Ovary (tissue), 3 donors: ENCODE measurements around the gene IL4I1.

ENCODE experiments used
- POLR2A ChIP-seq: fragments of 450-650 bp; IDR thresholded peaks from one replicate; pipeline ENCODE4 v1.6.1; 2017; ENCODE audit warnings: antibody characterized with exemption, mild to moderate bottlenecking, moderate library complexity
- TF ChIP-seq, protein P1 (sequence below), 3 donors: fragments of 450-650 bp in 2 of 3; fragments of 200-600 bp in 1 of 3; IDR thresholded peaks; one replicate each; pipeline versions ENCODE4 v1.5.1 to v1.8.0; 2016 to 2022; ENCODE audit warnings: antibody characterized with exemption in 3 of 3, mild to moderate bottlenecking in 1 of 3
- donor health status: DM: no; HTN: no; CAD: no.

GRCh38 chr19:49888510-49888824 lies 8.2 kb downstream of the IL4I1 start:
- TF ChIP-seq, protein P1, sequence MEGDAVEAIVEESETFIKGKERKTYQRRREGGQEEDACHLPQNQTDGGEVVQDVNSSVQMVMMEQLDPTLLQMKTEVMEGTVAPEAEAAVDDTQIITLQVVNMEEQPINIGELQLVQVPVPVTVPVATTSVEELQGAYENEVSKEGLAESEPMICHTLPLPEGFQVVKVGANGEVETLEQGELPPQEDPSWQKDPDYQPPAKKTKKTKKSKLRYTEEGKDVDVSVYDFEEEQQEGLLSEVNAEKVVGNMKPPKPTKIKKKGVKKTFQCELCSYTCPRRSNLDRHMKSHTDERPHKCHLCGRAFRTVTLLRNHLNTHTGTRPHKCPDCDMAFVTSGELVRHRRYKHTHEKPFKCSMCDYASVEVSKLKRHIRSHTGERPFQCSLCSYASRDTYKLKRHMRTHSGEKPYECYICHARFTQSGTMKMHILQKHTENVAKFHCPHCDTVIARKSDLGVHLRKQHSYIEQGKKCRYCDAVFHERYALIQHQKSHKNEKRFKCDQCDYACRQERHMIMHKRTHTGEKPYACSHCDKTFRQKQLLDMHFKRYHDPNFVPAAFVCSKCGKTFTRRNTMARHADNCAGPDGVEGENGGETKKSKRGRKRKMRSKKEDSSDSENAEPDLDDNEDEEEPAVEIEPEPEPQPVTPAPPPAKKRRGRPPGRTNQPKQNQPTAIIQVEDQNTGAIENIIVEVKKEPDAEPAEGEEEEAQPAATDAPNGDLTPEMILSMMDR (IDR thresholded peaks at IDR 0.05), result no peak
- no peak for TF ChIP-seq POLR2A
